HG02623 (cell line): ENCODE measurements around the gene HS6ST1.

Experiments used
- ATAC-seq: cut with Tn5 transposase; IDR thresholded peaks from one replicate; pipeline ENCODE4 v1.9.1; 2021; ENCODE audit warnings: moderate library complexity; ENCODE audit not compliant: unreplicated experiment

Gene HS6ST1

DNA sequence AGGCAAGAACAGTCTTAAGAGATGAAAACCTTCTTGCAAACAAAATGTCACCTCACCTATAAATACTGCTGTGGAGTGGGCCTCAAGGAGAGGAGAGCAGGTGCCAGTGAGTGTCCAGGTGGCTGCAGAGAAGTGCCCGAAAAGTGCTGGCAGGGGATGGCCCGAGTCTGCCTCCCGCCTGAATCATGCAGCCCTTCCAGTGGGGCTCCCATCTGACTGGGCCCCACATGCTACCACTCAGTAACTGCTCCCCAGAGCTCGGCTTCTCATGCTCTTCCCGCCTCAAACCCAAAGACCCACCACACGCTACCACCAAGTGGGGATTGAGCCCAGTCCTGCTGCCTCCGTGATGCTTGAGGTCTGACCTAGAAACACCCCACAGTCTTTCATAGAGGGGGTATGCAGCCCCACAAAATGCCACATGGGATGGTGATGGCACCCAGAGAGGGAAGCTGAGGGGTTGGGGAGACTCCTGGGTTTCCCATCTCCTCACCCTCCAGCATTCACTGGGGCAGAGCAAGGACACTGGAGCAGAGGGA lies 7.4 kb downstream of the HS6ST1 start:
- ATAC-seq, result no peak

DNA sequence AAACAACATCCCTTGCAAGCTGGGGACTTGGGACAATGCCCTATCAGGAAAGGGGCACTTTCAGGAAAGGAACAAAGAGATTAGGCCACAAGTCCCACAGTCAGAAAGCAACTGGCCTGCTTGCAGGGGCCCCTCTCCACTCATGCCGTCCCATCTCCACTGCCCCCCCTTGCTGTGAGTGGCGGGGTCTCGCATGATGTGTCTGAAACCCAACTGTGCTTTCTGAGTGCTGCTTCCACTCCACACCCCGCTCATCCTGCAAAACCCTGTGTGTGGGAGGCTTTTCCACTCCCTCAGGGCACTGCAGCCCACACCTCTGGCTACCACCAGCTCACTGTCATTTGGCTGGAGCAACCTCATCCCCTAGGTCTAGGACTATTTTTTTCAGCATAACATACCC lies 7.9 kb downstream of the HS6ST1 start:
- no peak for ATAC-seq

DNA sequence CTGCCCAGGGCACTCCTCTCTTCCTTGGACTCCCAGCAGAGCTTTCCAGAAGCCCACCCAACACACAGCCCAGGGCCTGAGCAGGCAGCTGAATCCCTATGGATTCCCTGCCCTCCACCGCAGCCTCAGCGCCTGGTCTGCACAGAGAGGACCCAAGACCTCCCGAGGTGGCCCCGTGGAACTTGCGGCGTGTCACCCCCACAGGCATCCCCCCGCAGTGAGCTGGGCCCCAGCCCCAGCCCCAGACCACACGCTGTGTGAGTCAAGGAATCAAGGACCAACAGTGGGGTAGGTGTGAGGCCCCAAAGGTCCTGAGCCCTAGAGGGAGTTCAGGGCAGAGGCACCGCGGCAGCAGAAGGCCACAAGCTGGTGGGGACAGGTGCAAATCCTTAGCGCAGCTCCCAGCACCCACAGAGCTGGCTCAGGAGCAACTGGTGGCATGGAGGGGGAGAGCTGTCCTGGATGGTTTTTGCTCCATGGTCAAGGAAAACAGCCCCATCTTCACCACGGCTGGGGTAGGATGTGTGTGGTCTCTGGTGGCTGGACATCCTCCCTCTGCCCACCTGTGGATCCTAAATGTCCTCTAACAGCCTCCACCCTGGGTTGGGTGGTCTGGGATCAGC lies 8.5 kb downstream of the HS6ST1 start:
- no peak for ATAC-seq

DNA sequence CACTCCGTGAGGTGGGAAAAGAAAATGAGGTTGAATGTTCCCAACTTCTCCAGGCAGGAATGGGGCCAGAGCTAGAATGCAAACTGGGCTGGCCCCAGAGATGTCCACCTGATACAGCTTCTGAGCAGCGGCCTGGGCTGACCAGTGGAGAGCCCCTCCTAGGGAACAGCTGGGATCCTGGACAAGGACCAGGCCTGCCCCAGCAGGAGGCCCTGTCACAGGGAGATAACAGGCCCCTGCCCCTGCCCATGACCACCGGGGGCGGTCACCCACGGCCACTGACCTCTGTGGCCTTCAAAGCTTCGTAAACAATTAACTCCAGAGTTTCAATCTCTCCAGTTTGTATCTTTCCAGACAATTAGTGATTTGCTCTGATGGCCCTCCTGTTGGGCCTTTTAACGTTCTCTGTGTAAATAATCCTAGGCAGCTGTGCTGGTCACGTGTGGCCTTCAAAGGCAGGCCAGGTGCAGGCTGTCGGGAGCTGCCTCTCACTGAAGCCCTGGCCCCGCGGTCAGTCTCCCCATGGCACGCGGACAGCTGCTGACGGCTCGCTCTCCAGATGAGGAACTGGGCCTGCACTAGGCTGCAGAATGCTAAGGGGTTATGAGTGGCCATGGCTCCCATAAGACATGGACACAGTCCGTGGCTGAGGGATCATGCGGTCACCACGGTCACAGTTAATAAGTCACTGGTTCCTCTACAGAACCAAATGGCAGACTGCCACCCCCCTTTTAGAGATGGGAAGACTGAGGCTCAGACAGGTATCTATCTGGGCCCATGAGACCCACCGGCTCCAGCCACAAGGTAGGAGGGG lies 9.2 kb downstream of the HS6ST1 start:
- no peak for ATAC-seq

DNA sequence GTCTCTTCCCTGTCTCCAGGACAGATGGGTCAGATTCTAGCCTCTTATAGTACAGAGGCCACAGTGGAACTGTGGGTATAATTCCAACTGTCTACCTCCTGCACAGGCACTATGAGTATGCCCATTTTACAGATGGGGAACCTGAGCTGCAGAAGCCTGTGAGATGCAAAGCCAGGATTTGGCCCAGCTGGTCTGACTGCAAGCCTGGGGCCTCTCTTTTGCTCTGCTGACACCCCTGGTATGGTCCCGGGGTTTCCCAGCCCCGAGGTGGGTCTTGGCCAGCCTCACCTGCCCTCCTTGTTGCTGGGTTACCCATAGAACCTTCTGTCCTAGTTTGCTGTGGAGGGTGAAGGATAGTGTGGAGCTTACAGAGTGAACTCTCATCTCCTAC lies 9.8 kb downstream of the HS6ST1 start:
- ATAC-seq, result no peak

DNA sequence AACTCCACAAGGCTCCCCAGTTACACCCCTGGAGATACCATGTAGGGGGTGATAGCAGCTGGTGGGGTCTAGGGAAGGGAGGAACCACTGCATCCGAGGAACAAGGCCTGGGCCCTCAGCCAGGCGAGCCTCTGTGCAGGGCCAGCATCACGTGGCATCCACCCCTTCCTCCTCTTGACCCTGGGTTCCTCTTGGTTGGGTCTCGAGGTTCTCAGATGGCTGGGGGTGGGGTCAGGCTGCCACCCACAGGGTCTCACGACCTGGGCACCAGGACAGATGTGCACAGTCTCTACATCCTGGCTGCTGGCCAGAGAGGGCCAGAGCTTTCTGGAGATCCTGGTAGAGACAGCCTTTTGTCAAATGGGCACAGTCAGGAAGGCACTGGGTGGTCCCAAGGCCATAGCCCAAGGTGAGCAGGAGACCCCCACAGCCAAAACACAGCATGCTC lies 10.4 kb downstream of the HS6ST1 start:
- ATAC-seq, result no peak

DNA sequence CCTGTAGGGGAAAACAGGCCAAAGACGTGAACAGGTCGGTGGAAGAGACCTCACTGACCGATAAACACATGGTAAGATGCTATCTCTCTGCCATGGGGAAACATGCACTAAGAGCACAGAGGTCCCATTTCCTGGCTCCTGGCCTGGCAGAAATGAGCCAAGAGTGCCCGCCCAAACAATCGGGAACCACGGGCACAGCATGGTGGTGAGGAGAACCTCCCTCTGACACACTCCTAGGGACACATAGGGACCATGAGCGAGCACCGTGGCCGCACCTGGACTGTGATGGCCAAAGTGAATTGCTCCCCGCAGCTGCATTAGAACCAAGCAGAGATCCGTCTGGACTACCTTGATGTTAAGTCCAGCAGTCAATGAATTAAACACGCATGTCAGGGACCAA lies 11.1 kb downstream of the HS6ST1 start:
- ATAC-seq, result no peak

DNA sequence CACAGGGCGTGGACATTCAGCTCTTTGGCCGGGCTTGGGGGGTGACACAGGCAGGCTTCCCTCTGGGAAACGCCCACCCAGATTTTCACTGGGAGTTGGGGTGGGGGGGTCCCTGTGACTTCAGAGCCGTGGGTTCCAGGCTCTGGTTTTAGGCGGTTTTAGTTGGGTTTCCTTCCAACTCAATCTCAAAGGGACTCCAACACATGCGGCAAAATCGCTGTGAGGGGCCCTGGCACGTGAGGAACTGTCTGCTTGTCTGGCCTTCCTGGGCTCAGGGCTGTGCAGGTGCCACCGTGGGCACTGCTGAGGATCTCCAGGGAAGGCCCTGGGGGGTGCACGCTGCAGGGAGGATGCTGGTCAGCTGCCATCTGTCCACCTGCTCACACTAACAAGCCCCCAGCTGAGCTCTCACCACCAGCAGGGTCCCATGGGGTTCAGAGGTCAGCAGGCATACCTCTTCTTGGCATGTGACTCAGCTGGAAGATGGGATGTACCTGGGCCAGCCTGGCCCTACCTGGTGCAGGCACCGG lies 11.7 kb downstream of the HS6ST1 start:
- no peak for ATAC-seq

DNA sequence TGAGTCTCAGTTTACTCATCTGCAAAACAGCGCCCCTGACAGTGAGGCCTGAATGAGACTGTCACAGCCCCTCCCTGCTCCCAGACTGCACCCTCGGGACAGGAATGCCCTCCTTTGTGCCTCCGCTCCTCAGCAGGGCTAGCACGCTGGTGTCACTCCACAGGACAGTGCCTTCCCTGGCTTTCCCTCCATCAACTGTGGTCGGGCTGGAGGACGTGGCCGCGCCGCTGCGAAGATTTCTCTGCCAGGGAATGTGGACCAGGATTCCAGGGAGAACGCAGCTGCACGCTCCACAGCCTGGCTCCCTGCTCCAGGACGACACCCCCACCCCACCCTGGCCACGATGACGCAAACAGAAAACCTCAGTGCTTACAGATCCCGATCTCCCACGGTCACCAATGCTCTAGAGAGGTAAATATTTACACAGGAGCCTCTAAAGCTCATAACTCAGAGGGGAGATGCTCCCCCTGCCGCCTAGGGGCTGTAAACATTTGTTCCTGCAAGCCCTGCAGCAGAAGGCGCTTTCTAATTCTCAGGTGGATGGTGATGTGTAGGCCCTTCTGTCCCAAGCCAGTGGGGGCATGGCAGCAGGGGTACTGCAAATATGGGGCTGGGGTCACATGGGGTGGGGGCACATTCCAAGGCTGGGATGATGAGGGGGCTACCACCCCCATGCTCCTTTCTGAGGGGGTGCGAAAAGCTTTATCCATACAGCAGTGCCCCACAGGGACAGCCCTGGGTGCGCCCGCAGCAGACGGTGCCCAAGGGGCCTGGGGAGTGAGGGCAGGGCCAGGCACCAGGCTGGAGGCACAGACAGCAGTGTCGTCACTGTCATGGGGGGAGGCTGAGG lies 12.4 kb downstream of the HS6ST1 start:
- ATAC-seq, result no peak

DNA sequence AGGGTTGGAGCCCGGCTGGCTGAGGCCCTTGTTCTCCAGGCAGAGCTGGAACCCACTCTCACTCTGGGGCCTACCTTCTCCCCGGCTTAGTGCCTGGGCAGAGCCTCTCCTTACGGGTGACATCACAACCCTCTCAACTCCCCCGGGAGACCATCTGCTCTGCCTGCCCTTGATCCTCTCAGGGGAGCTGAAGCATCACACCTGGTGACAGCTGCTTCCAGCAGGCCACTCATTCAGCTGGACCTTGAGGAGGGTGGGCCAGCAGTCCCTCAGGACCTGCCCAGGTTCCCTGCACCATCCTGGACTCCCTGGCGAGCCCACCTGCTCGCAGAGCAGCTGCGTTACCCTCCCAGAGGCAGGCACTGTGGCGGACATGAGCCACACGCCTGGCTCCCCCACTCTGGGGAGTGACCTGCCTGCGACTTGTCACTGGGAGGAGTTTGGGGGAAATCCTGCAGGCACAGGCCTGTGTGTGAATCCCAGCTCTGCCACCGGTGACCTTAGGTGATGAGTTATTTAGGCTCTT lies 13.1 kb downstream of the HS6ST1 start:
- no peak for ATAC-seq

DNA sequence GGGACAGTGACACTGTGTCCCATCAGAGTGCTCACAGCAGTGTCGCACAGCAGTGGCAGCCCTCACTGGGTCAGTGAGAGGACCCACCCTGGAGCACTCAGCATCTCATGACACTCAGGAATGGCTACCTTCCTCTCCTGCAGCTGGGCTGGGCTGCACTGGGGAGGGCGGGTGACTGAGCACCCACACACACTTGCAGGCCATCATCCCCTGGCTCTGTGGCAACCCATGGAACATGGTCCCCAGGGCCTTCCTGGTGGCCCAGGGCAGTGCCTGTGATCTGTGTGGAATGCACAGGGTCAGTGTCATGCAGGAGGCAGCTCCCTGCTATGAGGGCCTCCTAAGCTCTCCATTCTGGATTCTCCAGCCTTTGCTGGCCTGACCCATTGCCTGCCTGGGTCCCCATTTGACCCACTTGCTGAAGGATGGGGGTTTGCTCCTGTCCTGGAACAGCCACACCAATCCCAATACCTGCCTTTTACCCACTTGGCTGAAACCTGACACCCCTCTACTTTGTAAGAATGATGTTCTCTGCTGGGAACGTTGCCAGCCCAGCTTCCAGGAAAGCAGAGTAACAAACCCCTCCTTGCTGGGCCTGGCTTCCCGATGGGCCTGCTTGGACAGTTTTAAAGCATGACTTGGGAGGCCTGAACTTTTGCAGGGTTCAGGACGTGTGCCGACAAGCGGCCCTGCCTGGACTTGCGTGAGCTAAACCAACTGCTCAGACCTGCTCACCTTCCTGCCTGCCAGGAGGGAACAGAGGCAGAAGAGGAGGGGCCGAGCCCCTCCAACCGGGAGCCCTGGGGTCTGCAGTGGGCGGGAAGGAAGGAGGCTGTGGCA lies 13.7 kb downstream of the HS6ST1 start:
- ATAC-seq, result no peak

DNA sequence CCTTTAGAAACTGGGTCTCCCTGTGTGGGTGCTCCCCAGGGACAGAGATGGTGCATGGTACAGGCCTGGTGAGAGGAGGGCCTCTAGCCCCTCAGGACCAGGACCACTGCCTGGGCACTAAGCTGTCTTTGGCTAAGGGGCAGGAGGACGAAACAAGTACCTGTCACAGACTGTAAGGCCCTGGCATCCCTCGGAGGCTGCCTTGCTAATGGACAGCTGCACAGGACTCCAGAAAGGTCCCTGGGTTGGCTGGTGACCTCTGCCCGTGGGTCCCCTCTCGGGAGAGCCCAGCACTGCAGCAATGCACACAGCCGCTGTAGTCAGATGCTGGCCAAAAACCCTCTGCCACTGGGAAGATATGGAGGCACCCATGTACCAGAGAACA lies 14.3 kb downstream of the HS6ST1 start:
- no peak for ATAC-seq

DNA sequence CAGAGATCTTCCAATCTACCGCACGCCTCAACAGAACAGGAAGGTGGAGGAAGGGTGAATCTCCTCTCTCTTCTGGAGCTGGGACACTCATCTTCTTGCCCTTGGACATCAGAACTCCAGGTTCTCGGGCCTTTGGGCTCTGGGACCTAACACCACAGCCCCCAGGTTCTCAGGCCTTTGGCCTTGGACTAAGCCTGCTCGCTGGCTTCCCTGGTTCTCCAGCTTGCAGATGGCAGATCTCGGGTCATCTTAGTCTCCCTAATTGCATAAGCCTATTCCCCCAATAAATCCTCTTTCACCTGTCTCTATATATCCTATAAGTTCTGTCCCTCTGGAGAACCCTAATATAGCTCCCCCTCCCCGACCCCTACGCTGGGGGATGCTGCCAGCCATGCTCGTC lies 14.8 kb downstream of the HS6ST1 start:
- ATAC-seq, result no peak

DNA sequence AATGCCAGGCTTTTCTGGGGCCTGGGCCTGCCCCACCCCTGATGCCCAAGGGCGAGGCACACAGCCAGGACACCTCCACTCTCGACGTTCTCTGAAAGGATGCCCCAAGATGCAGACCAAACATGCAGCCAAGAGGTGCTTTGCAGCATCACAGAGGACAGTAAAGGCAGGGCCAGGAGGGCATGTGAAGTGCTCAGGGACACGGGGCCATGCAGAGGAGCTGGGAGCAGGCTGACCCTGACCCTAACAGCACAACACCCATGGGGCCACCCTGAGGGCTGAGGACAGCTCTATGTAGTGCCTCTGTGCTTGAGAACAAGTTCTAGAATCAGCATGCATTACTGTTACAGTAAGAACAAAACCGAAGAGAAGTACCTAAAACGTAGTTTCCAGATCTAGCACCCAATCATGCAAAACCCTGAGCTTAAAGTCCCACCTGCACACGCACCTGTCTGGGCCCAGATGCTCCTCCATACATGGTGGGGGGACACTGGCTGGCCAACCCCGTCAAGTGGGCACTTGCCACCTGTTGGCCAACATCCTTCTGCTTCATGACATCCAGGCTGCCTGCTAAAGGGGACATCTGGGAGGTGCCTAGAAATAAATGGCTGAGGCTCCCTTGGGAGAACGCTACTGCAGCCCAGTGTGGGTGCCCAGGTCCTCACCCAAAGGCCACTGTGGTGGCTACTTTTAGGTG lies 15.4 kb downstream of the HS6ST1 start:
- ATAC-seq, result no peak

DNA sequence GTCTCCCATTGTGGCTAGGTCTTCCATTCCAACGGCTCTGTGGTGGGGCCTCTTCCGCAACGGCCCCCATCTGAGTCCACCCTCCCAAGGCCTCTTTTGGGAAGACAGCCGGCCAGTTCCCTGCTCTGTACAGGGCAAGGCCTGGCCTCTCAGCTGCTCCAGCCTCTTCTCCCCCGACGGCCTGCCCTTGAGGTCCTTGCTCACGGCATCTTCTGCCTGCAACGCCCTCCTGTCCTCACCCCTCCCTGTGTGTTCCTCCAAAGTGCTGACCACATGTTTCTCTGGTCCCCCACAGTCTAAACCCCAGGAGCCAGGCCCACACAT lies 16.0 kb downstream of the HS6ST1 start:
- no peak for ATAC-seq

DNA sequence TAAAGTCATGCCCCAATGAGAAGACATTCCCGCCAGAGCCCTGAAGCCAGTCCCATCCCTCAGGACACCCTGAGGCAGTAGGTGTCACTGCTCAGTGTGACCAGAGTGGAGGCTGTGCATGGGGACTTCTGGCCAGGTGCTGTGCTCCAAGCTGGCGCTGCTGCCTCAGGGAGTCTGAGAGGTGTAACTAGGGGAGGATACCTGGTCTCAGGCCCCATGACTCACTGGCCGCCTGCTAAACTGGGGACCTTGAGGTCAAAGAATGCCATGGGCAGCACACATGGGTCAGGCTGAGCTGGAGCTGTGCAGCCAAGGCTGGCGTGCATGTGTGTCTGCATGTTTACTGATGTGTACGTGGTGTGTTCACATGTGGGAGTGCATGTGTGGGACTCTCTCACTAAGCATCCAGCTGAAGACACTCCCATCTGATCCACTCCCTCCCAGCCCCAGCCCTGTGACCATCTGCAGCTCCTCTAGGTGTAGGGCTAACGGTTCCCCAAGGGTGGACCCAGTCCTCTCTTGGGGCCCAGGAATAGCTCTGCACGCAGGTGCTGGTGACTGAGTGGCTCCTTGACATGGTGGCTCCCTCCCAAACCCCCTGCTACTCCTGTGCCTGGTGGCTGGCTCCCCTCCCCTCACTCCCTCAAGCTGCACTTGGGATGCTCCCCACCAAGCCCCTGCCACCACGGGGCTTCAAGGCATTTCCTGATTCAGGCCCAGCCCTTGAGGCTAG lies 16.5 kb downstream of the HS6ST1 start:
- ATAC-seq, result no peak

DNA sequence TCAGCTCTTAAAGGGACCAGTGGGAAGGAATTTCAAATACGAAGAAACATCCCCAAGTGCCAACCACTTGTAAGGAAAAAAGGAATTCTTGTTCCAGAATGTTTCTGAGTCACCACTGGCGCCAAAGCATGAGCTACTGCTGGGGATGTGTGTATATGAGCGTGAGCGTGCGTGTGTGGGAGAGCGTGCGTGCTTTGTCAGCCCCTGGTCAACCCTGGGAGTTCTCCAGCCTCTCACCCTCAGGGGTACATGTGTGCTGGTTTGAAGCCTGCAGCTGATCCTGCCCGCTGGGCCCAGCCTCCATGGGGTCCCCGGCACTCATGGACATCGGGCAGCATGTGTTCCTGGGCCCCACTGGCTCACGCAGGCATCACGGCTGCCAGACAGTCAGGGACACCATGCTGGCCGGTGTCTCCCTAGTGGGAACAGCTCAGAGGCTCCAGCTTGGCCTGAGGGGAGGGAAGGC lies 17.1 kb downstream of the HS6ST1 start:
- ATAC-seq, result no peak

DNA sequence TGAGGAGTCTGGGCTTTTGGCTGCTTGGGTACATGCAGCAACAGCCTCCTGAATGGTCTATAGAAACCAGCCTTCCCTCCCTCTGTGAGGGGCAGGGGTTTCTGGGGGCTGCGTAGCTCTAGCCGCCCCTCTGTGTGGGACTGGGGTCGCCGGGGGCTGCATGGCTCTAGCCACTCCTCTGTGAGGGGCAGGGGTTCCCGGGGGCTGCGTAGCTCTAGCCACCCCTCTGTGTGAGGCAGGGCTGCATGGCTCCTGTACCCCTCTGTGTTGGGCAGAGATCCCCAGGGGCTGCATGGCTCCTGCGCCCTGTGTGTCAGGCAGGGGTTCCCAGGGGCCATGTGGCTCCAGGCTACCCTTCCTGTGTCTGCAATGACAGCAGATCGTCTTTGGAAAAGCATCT lies 17.6 kb downstream of the HS6ST1 start:
- no peak for ATAC-seq
